IMR-90 (cell line): Measurements from ENCODE around the gene DHRS7B. TPM values are rescaled to one million over a fixed set of nuclear protein-coding genes. Genes with fewer than 3 reads are reported as not detected.

Experiments used
- ATAC-seq: fragments of 200-7000 bp; cut with Tn5 transposase; 2 replicates; pipeline ENCODE4 v1.9.1; 2020; ENCODE audit warnings: low read depth, mild to moderate bottlenecking, moderate library complexity
- BruUV-seq: library from RNA; stranded (reverse); fragments of 400-500 nt; replicated peaks from 2 replicates; lab custom pipeline; 2021; lab: Mats Ljungman, UMichigan
- CTCF ChIA-PET: fragments of 300-600 bp; formaldehyde crosslinking; extraction: SDS; loops from one replicate; lab custom pipeline; 2021; ENCODE audit warnings: antibody characterized with exemption; lab: Yijun Ruan, JAX
- POLR2A ChIA-PET: fragments of 300-600 bp; sonication (Branson Sonifier 250); formaldehyde crosslinking; loops from one replicate; lab custom pipeline; 2022; ENCODE audit warnings: antibody characterized with exemption; ENCODE audit not compliant: unreplicated experiment; lab: Charles Lee
- DNase-seq: peaks from one replicate; pipeline ENCODE4 v3.0.0; 2013
- H2AFZ ChIP-seq: replicated peaks from 2 replicates; pipeline ENCODE3; 2013; ENCODE audit warnings: low read length, mild to moderate bottlenecking; ENCODE audit not compliant: poor library complexity
- H2AK5ac ChIP-seq: 2 replicates; pipeline ENCODE4 v1.6.1; 2013; ENCODE audit warnings: low read depth, low read length, inconsistent platforms
- H2AK9ac ChIP-seq: replicated peaks from 2 replicates; pipeline ENCODE3; 2013; ENCODE audit warnings: mild to moderate bottlenecking, low read depth, low read length, moderate library complexity; ENCODE audit not compliant: poor library complexity
- H2BK120ac ChIP-seq: 2 replicates; pipeline ENCODE4 v1.6.1; 2013; ENCODE audit warnings: low read depth, low read length, inconsistent platforms
- H2BK15ac ChIP-seq: 3 replicates; pipeline ENCODE4 v1.6.1; 2013; ENCODE audit warnings: low read depth, low read length, inconsistent platforms
- H2BK20ac ChIP-seq: 2 replicates; pipeline ENCODE4 v1.6.1; 2013; ENCODE audit warnings: low read depth, mild to moderate bottlenecking, inconsistent platforms, low read length, moderate library complexity
- H2BK5ac ChIP-seq: 2 replicates; pipeline ENCODE4 v1.6.1; 2013; ENCODE audit warnings: mild to moderate bottlenecking, low read depth, low read length, inconsistent platforms; ENCODE audit not compliant: poor library complexity, severe bottlenecking
- H3K14ac ChIP-seq: replicated peaks from 2 replicates; pipeline ENCODE4 v1.6.1; 2013; ENCODE audit warnings: low read depth, low read length, inconsistent platforms
- H3K18ac ChIP-seq: 2 replicates; pipeline ENCODE4 v1.6.1; 2013; ENCODE audit warnings: low read depth, low read length, control low read depth
- H3K23ac ChIP-seq: 2 replicates; pipeline ENCODE4 v1.6.1; 2013; ENCODE audit warnings: low read depth, low read length, inconsistent platforms
- H3K27ac ChIP-seq: 2 replicates; pipeline ENCODE4 v1.5.1; 2013; ENCODE audit warnings: mild to moderate bottlenecking, control low read depth, low read length; ENCODE audit not compliant: insufficient read depth
- H3K27me3 ChIP-seq: 2 replicates; pipeline ENCODE4 v1.6.1; 2013; ENCODE audit warnings: low read length; ENCODE audit not compliant: control insufficient read depth, insufficient read depth
- H3K36me3 ChIP-seq: 2 replicates; pipeline ENCODE4 v1.6.1; 2013; ENCODE audit warnings: low read length, mixed read lengths; ENCODE audit not compliant: control insufficient read depth, insufficient read depth
- H3K4ac ChIP-seq: 2 replicates; pipeline ENCODE4 v1.6.1; 2013; ENCODE audit warnings: low read depth, low read length, inconsistent platforms
- H3K4me1 ChIP-seq: 2 replicates; pipeline ENCODE4 v1.6.1; 2013; ENCODE audit warnings: low read length, mixed read lengths; ENCODE audit not compliant: control insufficient read depth, insufficient read depth
- H3K4me2 ChIP-seq: 2 replicates; pipeline ENCODE4 v1.6.1; 2013; ENCODE audit warnings: low read depth, mild to moderate bottlenecking, control low read depth, low read length, moderate library complexity
- H3K4me3 ChIP-seq: 2 replicates; pipeline ENCODE4 v1.5.1; 2013; ENCODE audit warnings: low read depth, mild to moderate bottlenecking, control low read depth, low read length, moderate library complexity; ENCODE audit not compliant: insufficient read depth
- H3K56ac ChIP-seq: 2 replicates; pipeline ENCODE4 v1.6.1; 2013; ENCODE audit warnings: low read length, inconsistent platforms; ENCODE audit not compliant: insufficient read depth; ENCODE audit errors: extremely low read depth
- H3K79me1 ChIP-seq, 2 experiments: 2 replicates each; pipeline ENCODE4 v1.6.1; 2013; ENCODE audit warnings: low read length in 2 of 2, inconsistent platforms in 1 of 2, low read depth in 1 of 2
- H3K9ac ChIP-seq: 2 replicates; pipeline ENCODE4 v1.6.1; 2013; ENCODE audit warnings: low read depth, low read length, control low read depth
- H3K9me1 ChIP-seq: 2 replicates; pipeline ENCODE4 v1.6.1; 2013; ENCODE audit warnings: low read length, inconsistent platforms; ENCODE audit not compliant: insufficient read depth
- H3K9me3 ChIP-seq: 2 replicates; pipeline ENCODE4 v1.6.1; 2013; ENCODE audit warnings: low read length; ENCODE audit not compliant: control insufficient read depth, insufficient read depth
- H4K20me1 ChIP-seq: 2 replicates; pipeline ENCODE4 v1.6.1; 2013; ENCODE audit warnings: low read length, inconsistent platforms; ENCODE audit not compliant: insufficient read depth
- H4K5ac ChIP-seq: 2 replicates; pipeline ENCODE4 v1.6.1; 2013; ENCODE audit warnings: mild to moderate bottlenecking, low read depth, low read length, control low read depth
- H4K8ac ChIP-seq, 2 experiments: 2 replicates each; pipeline ENCODE4 v1.6.1; 2013; ENCODE audit warnings: low read depth in 2 of 2, low read length in 2 of 2, control low read depth in 1 of 2, inconsistent platforms in 1 of 2
- H4K91ac ChIP-seq: 2 replicates; pipeline ENCODE4 v1.6.1; 2013; ENCODE audit warnings: low read depth, low read length, inconsistent platforms; ENCODE audit not compliant: insufficient read depth
- BHLHE40 ChIP-seq: fragments of 150-350 bp; IDR thresholded peaks from 2 replicates; pipeline ENCODE4 v1.6.1; 2016; ENCODE audit warnings: mild to moderate bottlenecking, low read depth, low read length
- CEBPB ChIP-seq: IDR thresholded peaks from 2 replicates; pipeline ENCODE4 v1.6.1; 2012; ENCODE audit warnings: low read depth, low read length, improper control_type of control experiment
- NFE2L2 ChIP-seq: fragments of 150-350 bp; IDR thresholded peaks from 2 replicates; pipeline ENCODE4 v1.6.1; 2016; ENCODE audit warnings: low read depth, mild to moderate bottlenecking, low read length
- POLR2A ChIP-seq: IDR thresholded peaks from 2 replicates; pipeline ENCODE4 v1.6.1; 2012; ENCODE audit warnings: mild to moderate bottlenecking, low read depth, low read length
- RFX5 ChIP-seq: IDR thresholded peaks from 2 replicates; pipeline ENCODE4 v1.8.0; 2012; ENCODE audit warnings: low read depth, mild to moderate bottlenecking, low read length, moderate library complexity
- SMC3 ChIP-seq: fragments of 150-350 bp; IDR thresholded peaks from 2 replicates; pipeline ENCODE4 v1.6.1; 2016; ENCODE audit warnings: low read depth, mild to moderate bottlenecking, antibody characterized with exemption, low read length, moderate library complexity
- WGBS, 2 experiments: methylation state at CpG; one replicate each; pipeline versions ENCODE4 v1.1.5 to v1.1.7; 2013; ENCODE audit warnings: missing lambda C conversion rate in 2 of 2; ENCODE audit not compliant: insufficient read length in 1 of 2; ENCODE audit errors: extremely low coverage in 2 of 2; 5-methylcytosine and 5-hydroxymethylcytosine counted together
- dilution Hi-C: fragments of 300-500 bp; cut with HindIII; formaldehyde crosslinking; loops from one replicate; pipeline ENCODE4 v1.14.3; 2018; ENCODE audit warnings: low sequenced_read_pairs; ENCODE audit not compliant: unreplicated experiment
- in situ Hi-C: fragments of 300-500 bp; cut with MboI; formaldehyde crosslinking; loops from 3 replicates; pipeline ENCODE4 v1.14.3; 2019; ENCODE audit warnings: low sequenced_read_pairs, inconsistent platforms, mixed read lengths
- intact Hi-C: fragments of 100-400 bp; cut with micrococcal nuclease; formaldehyde crosslinking; loops from 2 replicates; pipeline ENCODE4 v1.10.0; 2022
- polyA plus RNA-seq, 3 experiments: library from polyadenylated mRNA; depleted of rRNA; stranded (reverse); fragments of >200 nt; gene quantifications; 2 replicates each; pipeline ENCODE4 v1.2.3, GENCODE V29; 2012; ENCODE audit warnings: low replicate concordance in 1 of 3
- total RNA-seq: library from RNA; depleted of rRNA; stranded (reverse); fragments of >200 nt; gene quantifications from 2 replicates; pipeline ENCODE4 v1.2.3, GENCODE V29; 2012
- TF ChIP-seq, protein P1 (sequence below): conservative IDR thresholded peaks from 2 replicates; pipeline ENCODE4 v1.5.1; 2012; ENCODE audit warnings: mild to moderate bottlenecking, low read depth, low read length, improper control_type of control experiment
- TF ChIP-seq, protein P2 (sequence below): fragments of 150-350 bp; IDR thresholded peaks from 2 replicates; pipeline ENCODE4 v1.6.1; 2017; ENCODE audit warnings: mild to moderate bottlenecking, antibody characterized with exemption, low read length, low read depth

Gene DHRS7B
- total and polyA plus RNA-seq, 2 of the 4 experiments (the other 2 are of a cell fraction), result 24.4 to 34.4 TPM

DNA sequence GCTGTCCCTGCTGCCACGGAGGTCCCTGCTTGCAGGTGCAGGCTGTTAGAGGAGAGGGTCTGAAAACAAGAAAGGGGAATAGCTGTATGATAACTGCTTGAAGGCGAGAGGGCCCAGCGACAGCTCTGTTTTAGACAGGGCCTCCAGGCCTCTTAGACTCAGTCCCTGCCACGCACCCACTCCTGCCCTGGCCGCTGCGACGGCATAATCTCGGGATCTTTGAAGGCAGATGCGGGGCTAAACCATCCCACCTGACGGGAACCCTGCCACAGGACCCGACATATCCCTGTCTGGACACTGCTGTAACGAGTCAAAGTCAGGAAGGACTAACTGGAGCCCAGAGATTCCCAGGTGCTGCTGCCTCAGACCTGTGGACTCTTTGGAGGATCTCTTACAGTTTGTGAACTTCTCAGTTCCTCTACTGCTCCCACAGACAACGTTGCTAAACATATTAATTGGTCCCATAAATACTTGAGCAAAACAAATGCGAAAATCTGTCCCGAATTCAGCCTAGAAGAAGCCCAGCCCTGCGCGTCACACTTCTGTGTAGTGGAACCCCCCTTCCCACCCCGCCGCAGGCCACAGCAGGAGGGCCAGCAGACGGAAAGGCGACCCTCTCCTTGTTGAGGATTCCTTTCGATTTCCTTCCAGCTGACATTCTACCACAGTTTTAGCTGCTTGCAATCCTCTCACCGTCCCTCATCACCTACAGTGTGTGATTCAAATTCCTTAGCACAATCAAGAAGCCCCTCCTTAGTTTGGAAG, 88.2 kb downstream of the DHRS7B start (continued):
- TF ChIP-seq, protein P1, sequence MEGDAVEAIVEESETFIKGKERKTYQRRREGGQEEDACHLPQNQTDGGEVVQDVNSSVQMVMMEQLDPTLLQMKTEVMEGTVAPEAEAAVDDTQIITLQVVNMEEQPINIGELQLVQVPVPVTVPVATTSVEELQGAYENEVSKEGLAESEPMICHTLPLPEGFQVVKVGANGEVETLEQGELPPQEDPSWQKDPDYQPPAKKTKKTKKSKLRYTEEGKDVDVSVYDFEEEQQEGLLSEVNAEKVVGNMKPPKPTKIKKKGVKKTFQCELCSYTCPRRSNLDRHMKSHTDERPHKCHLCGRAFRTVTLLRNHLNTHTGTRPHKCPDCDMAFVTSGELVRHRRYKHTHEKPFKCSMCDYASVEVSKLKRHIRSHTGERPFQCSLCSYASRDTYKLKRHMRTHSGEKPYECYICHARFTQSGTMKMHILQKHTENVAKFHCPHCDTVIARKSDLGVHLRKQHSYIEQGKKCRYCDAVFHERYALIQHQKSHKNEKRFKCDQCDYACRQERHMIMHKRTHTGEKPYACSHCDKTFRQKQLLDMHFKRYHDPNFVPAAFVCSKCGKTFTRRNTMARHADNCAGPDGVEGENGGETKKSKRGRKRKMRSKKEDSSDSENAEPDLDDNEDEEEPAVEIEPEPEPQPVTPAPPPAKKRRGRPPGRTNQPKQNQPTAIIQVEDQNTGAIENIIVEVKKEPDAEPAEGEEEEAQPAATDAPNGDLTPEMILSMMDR, result no peak
- no peak for TF ChIP-seq CEBPB
- no peak for TF ChIP-seq BHLHE40

GRCh38 chr17:21215935-21216334, 89.2 kb downstream of the DHRS7B start:
- no peak overlapping the region for H2AK9ac ChIP-seq
- 100% methylated on average over 2 of the region's 6 CpGs; no CpG with 5 or more reads in 1 of the 2 experiments for WGBS, 2 experiments
- DNase-seq (no peak), ATAC-seq (no peak)
- no peaks in the 10 kb centered on the region for H3K9me3 ChIP-seq
- in situ Hi-C loops, result no loop called here
- ChIA-PET CTCF (no interaction called here), POLR2A (no interaction called here)
- H3K27me3 ChIP-seq, result no peaks in the 10 kb centered on the region
- H4K20me1 ChIP-seq, result peaks cover 28% of the 10 kb centered on the region
- no peak overlapping the region for H3K4me2 ChIP-seq
- no TSS peak for BruUV-seq
- H4K5ac ChIP-seq, result no peak overlapping the region
- no peak overlapping the region for H3K27ac ChIP-seq
- no peak overlapping the region for H3K56ac ChIP-seq
- no peak for TF ChIP-seq SMC3
- TF ChIP-seq, protein P2, sequence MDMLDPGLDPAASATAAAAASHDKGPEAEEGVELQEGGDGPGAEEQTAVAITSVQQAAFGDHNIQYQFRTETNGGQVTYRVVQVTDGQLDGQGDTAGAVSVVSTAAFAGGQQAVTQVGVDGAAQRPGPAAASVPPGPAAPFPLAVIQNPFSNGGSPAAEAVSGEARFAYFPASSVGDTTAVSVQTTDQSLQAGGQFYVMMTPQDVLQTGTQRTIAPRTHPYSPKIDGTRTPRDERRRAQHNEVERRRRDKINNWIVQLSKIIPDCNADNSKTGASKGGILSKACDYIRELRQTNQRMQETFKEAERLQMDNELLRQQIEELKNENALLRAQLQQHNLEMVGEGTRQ, result no peak
- TF ChIP-seq RFX5, result no peak
- no peak for TF ChIP-seq NFE2L2
- TF ChIP-seq POLR2A, result no peak
- TF ChIP-seq BHLHE40, result no peak
- TF ChIP-seq, protein P1, result no peak
- TF ChIP-seq CEBPB, result no peak
- no peak overlapping the region for H2AK5ac ChIP-seq
- H3K23ac ChIP-seq, result peak overlapping the region; percentile 55
- dilution Hi-C loops, result no loop called here
- H2AFZ ChIP-seq, result no peak overlapping the region
- no peak overlapping the region for H3K9ac ChIP-seq
- peaks cover 8% of the 10 kb centered on the region for H3K4me1 ChIP-seq
- no peak overlapping the region for H3K4me3 ChIP-seq
- no peak overlapping the region for H2BK5ac ChIP-seq
- no peak overlapping the region for H2BK15ac ChIP-seq
- H3K9me1 ChIP-seq, result peaks cover 27% of the 10 kb centered on the region
- H3K4ac ChIP-seq, result peak overlapping the region; percentile 51; the same call in 1 of the 2 replicates
- no peak overlapping the region for H4K91ac ChIP-seq
- peaks cover under 1% of the 10 kb centered on the region for H3K36me3 ChIP-seq
- no peak overlapping the region for H4K8ac ChIP-seq
- H3K79me1 ChIP-seq, result peaks cover 23 to 71% of the 10 kb centered on the region in 2 experiments
- H2BK120ac ChIP-seq, result no peak overlapping the region
- no peak overlapping the region for H3K14ac ChIP-seq
- intact Hi-C loops, result no loop called here
- no peak overlapping the region for H3K18ac ChIP-seq
- H2BK20ac ChIP-seq, result no peak overlapping the region
